C4-2B (cell line): ENCODE measurements around the gene RPL32.

Experiments used
- ZFX ChIP-seq: fragments of 450-650 bp; IDR thresholded peaks from 2 replicates; pipeline ENCODE4 v1.6.1; 2017
- TF ChIP-seq, protein P1 (sequence below): fragments of 450-650 bp; conservative IDR thresholded peaks from 2 replicates; pipeline ENCODE4 v1.5.1; 2017; ENCODE audit warnings: mild to moderate bottlenecking

DNA sequence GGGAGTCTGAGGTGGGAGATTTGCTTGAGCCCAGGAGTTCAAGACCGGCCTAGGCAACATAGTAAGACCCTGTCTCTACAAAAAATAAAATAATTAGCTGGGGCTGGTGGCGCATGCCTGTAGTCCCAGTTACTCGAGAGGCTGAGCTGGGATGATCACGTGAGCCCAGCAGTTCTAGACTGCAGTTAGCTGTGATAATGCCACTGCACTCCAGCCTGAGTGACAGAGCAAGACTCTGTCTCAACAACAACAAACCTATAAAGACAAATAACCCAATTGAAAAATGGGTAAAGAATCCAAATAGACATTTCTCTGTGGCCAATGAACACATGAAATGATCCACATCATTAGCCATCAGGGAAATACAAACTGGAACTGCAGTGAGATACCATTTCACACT lies 1.1 kb upstream of the RPL32 start:
- TF ChIP-seq, protein P1, sequence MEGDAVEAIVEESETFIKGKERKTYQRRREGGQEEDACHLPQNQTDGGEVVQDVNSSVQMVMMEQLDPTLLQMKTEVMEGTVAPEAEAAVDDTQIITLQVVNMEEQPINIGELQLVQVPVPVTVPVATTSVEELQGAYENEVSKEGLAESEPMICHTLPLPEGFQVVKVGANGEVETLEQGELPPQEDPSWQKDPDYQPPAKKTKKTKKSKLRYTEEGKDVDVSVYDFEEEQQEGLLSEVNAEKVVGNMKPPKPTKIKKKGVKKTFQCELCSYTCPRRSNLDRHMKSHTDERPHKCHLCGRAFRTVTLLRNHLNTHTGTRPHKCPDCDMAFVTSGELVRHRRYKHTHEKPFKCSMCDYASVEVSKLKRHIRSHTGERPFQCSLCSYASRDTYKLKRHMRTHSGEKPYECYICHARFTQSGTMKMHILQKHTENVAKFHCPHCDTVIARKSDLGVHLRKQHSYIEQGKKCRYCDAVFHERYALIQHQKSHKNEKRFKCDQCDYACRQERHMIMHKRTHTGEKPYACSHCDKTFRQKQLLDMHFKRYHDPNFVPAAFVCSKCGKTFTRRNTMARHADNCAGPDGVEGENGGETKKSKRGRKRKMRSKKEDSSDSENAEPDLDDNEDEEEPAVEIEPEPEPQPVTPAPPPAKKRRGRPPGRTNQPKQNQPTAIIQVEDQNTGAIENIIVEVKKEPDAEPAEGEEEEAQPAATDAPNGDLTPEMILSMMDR, result no peak
- TF ChIP-seq ZFX, result no peak
